ENCODE data around the gene MSH5. TPM values are rescaled to one million over a fixed set of nuclear protein-coding genes. Genes with fewer than 3 reads are reported as not detected.

MSH5 gene
- total and polyA plus RNA-seq, 9 of the 15 experiments (the other 6 are each of a cell fraction or from before 2014, with no cell fraction given) = 12.5 to 104 (median 46.6) TPM

DNA sequence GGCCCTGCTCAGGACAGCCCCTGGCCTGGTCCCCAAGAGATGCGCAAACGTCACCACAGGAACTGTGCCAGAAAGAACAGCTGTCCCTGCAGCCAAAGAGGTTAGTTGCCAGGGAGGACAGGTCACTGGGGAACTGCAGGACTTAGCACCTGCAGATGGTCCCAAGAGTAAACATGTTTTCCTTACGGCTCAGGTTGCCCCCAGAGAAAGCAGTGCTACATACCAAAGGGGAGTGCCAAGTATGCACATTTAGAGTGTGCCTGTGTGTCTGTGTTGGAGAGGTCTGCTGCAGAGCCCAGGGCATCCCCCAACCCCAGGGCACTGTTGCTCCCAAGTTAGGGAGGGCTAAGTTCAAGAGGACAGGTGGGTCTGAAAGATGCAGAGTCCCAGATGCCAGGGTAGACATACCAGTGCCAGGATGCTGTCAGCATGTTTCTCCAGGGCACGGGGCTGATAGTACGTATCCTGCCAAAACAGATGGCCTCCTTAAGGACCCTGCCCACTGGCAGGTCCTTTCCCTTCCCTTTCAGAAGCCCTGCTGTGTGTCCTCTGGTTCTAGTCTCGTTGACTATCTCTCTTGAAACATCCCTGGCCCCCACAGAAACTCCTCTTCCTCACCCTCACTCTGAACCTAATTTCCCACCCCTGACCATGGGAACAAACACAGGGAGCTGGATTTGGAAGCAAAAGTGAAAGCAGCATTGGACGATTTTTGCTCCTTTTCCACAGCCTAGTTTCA lies 38.0 kb upstream of the MSH5 start (continued):
- TF ChIP-seq ARID4B (CRISPR knock-in tag; IDR thresholded peaks at IDR 0.05) = peak; percentile 71; the same call in 1 of the 2 replicates
- no peak for TF ChIP-seq JUN (IDR thresholded peaks at IDR 0.05; ENCODE audit: borderline replicate concordance, low read depth, low read length)
- TF ChIP-seq JUN (CRISPR knock-in tag; IDR thresholded peaks at IDR 0.05; ENCODE audit: borderline replicate concordance) = peak; percentile 89; the same call in 1 of the 2 replicates
- TF ChIP-seq ZBTB49 (CRISPR knock-in tag; IDR thresholded peaks at IDR 0.05; ENCODE audit: borderline replicate concordance) = peak; percentile 84; the same call in 1 of the 2 replicates
- 0 out of 2 replicates have a peak, but pooled peaks have one; percentile 21 for TF ChIP-seq ZNF592 (IDR thresholded peaks at IDR 0.05)
- no peak for TF ChIP-seq SREBF1 (IDR thresholded peaks at IDR 0.05; ENCODE audit: borderline replicate concordance, low read depth, low read length)
- no peak for TF ChIP-seq ZNF253 (CRISPR knock-in tag; conservative IDR thresholded peaks at IDR 0.05)
- peak; percentile 67; the same call in 1 of the 2 replicates for TF ChIP-seq CBFB (CRISPR knock-in tag; IDR thresholded peaks at IDR 0.05)
